Measurements from ENCODE around the gene C11orf65.
"Not testable (repeated sequence)": the region's sequence is repeated elsewhere in the genome, so short reads cannot be mapped to it uniquely, and the experiment has no call there.

The C11orf65 gene

GRCh38 chr11:108392353-108392752 is 75.0 kb downstream of the C11orf65 start:
- TF ChIP-seq CTCF (IDR thresholded peaks at IDR 0.05; ENCODE audit: low read depth, low read length, missing control alignments), result no peak
- in situ Hi-C loops (cut with HindIII; ENCODE audit: low pct_ligation_motif_present, low sequenced_read_pairs), result no loop called here
- no peak for DNase-seq
- Histone ChIP-seq H3K36me3 (replicated peaks) (no peaks in the 10 kb centered on the region), H3K27ac (no peak overlapping the region), H3K27me3 (replicated peaks) (no peaks in the 10 kb centered on the region), H3K4me3 (ENCODE audit: low read depth, low read length) (no peak overlapping the region)

- Histone ChIP-seq H3K36me3 (replicated peaks) (no peaks in the 10 kb centered on the region), H3K4me3 (ENCODE audit: low read depth, low read length) (no peak overlapping the region), H3K27ac (no peak overlapping the region), H3K27me3 (replicated peaks) (no peaks in the 10 kb centered on the region)
- no peak for TF ChIP-seq CTCF (IDR thresholded peaks at IDR 0.05; ENCODE audit: low read depth, low read length, missing control alignments)
- in situ Hi-C loops (cut with HindIII; ENCODE audit: low pct_ligation_motif_present, low sequenced_read_pairs), result no loop called here
- DNase-seq, result no peak
These were observed 78.8 kb downstream of the C11orf65 start for GRCh38 chr11:108388576-108388975.

- H3K27ac ChIP-seq; H3K36me3 ChIP-seq (replicated peaks); DNase-seq; H3K27me3 ChIP-seq (replicated peaks); H3K4me3 ChIP-seq (ENCODE audit: low read depth, low read length); in situ Hi-C loops (cut with HindIII; ENCODE audit: low pct_ligation_motif_present, low sequenced_read_pairs): not testable (repeated sequence)
These were observed 93.8 kb downstream of the C11orf65 start for GRCh38 chr11:108373505-108373904.

- in situ Hi-C loops (cut with HindIII; ENCODE audit: low pct_ligation_motif_present, low sequenced_read_pairs), result no loop called here
- Histone ChIP-seq H3K27ac (no peak overlapping the region), H3K4me3 (ENCODE audit: low read depth, low read length) (no peak overlapping the region), H3K36me3 (replicated peaks) (peaks cover 2% of the 10 kb centered on the region), H3K27me3 (replicated peaks) (no peaks in the 10 kb centered on the region)
- no peak for TF ChIP-seq CTCF (IDR thresholded peaks at IDR 0.05; ENCODE audit: low read depth, low read length, missing control alignments)
- no peak for DNase-seq
These were observed 96.3 kb downstream of the C11orf65 start for GRCh38 chr11:108370990-108371389.

- Histone ChIP-seq H3K4me3 (ENCODE audit: low read depth, low read length) (no peak overlapping the region), H3K27me3 (replicated peaks) (no peaks in the 10 kb centered on the region), H3K27ac (no peak overlapping the region), H3K36me3 (replicated peaks) (peaks cover 2% of the 10 kb centered on the region)
- no peak for DNase-seq
- in situ Hi-C loops (cut with HindIII; ENCODE audit: low pct_ligation_motif_present, low sequenced_read_pairs), result no loop called here
- TF ChIP-seq CTCF (IDR thresholded peaks at IDR 0.05; ENCODE audit: low read depth, low read length, missing control alignments), result no peak
These were observed 97.0 kb downstream of the C11orf65 start for GRCh38 chr11:108370315-108370714.

- no peak for TF ChIP-seq CTCF (IDR thresholded peaks at IDR 0.05; ENCODE audit: low read depth, low read length, missing control alignments)
- Histone ChIP-seq H3K36me3 (replicated peaks) (peaks cover 2% of the 10 kb centered on the region), H3K4me3 (ENCODE audit: low read depth, low read length) (no peak overlapping the region), H3K27ac (no peak overlapping the region), H3K27me3 (replicated peaks) (no peaks in the 10 kb centered on the region)
- in situ Hi-C loops (cut with HindIII; ENCODE audit: low pct_ligation_motif_present, low sequenced_read_pairs), result no loop called here
- DNase-seq, result no peak
These were observed 98.3 kb downstream of the C11orf65 start for GRCh38 chr11:108369064-108369463.
